WTC11 (cell line): ENCODE data around the gene LSM2. TPM values are rescaled to one million over a fixed set of nuclear protein-coding genes. Genes with fewer than 3 reads are reported as not detected.

ENCODE experiments used
- ATF3 ChIP-seq: sonication (generic); formaldehyde crosslinking; conservative IDR thresholded peaks from 2 replicates; pipeline ENCODE4 v1.8.1; 2022; ENCODE audit warnings: mild to moderate bottlenecking, missing genetic modification reagents
- E2F4 ChIP-seq: sonication (generic); formaldehyde crosslinking; IDR thresholded peaks from 2 replicates; pipeline ENCODE4 v1.8.1; 2022; ENCODE audit warnings: low read depth, mild to moderate bottlenecking, moderate library complexity, missing genetic modification reagents, borderline replicate concordance
- GABPB1 ChIP-seq: sonication (generic); formaldehyde crosslinking; IDR thresholded peaks from 2 replicates; pipeline ENCODE4 v1.8.1; 2023; ENCODE audit warnings: mild to moderate bottlenecking, missing genetic modification reagents
- IRF1 ChIP-seq: sonication (generic); formaldehyde crosslinking; IDR thresholded peaks from 2 replicates; pipeline ENCODE4 v1.8.0; 2023; ENCODE audit warnings: missing genetic modification reagents
- IRF2 ChIP-seq: sonication (generic); formaldehyde crosslinking; IDR thresholded peaks from 2 replicates; pipeline ENCODE4 v1.8.0; 2022; ENCODE audit warnings: low read depth, missing genetic modification reagents, borderline replicate concordance
- NR1H2 ChIP-seq: sonication (generic); formaldehyde crosslinking; IDR thresholded peaks from 2 replicates; pipeline ENCODE4 v1.9.0; 2021; ENCODE audit warnings: mild to moderate bottlenecking, moderate library complexity, missing genetic modification reagents
- NR2C2 ChIP-seq: sonication (generic); formaldehyde crosslinking; IDR thresholded peaks from 2 replicates; pipeline ENCODE4 v1.8.0; 2022; ENCODE audit warnings: mild to moderate bottlenecking, missing genetic modification reagents
- SP1 ChIP-seq: sonication (generic); formaldehyde crosslinking; conservative IDR thresholded peaks from 2 replicates; pipeline ENCODE4 v1.8.1; 2022; ENCODE audit warnings: missing genetic modification reagents
- TP53 ChIP-seq: sonication (generic); formaldehyde crosslinking; IDR thresholded peaks from 2 replicates; pipeline ENCODE4 v1.8.1; 2023; ENCODE audit warnings: mild to moderate bottlenecking, missing genetic modification reagents
- ZNF121 ChIP-seq: sonication (generic); formaldehyde crosslinking; IDR thresholded peaks from 2 replicates; pipeline ENCODE4 v1.8.0; 2023; ENCODE audit warnings: missing genetic modification reagents
- ZNF219 ChIP-seq: sonication (generic); formaldehyde crosslinking; IDR thresholded peaks from 2 replicates; pipeline ENCODE4 v1.8.0; 2023; ENCODE audit warnings: missing genetic modification reagents, mild to moderate bottlenecking, borderline replicate concordance
- ZNF263 ChIP-seq: sonication (generic); formaldehyde crosslinking; IDR thresholded peaks from 2 replicates; pipeline ENCODE4 v1.8.1; 2022; ENCODE audit warnings: low read depth, mild to moderate bottlenecking, moderate library complexity, missing genetic modification reagents
- ZNF416 ChIP-seq: fragments of 250-450 bp; sonication (Bioruptor Pico); IDR thresholded peaks from 2 replicates; pipeline ENCODE4 v1.9.0; 2021; ENCODE audit warnings: mild to moderate bottlenecking, inconsistent platforms
- ZNF512 ChIP-seq: sonication (generic); formaldehyde crosslinking; IDR thresholded peaks from 2 replicates; pipeline ENCODE4 v1.8.1; 2022; ENCODE audit warnings: missing genetic modification reagents, borderline replicate concordance
- total RNA-seq: library from RNA; stranded (reverse); gene quantifications from 3 replicates; pipeline ENCODE4 v1.2.3, GENCODE V29; 2021
- TF ChIP-seq, protein P1 (sequence below): fragments of 250-450 bp; sonication (Bioruptor Pico); IDR thresholded peaks from 2 replicates; pipeline ENCODE4 v1.9.0; 2021; ENCODE audit warnings: mild to moderate bottlenecking, borderline replicate concordance
- TF ChIP-seq, protein P2 (sequence below): sonication (generic); formaldehyde crosslinking; IDR thresholded peaks from 2 replicates; pipeline ENCODE4 v1.8.1; 2023; ENCODE audit warnings: mild to moderate bottlenecking, missing genetic modification reagents
- TF ChIP-seq, protein P3 (sequence below): sonication (generic); formaldehyde crosslinking; IDR thresholded peaks from 2 replicates; pipeline ENCODE4 v1.8.1; 2023; ENCODE audit warnings: mild to moderate bottlenecking, moderate library complexity, missing genetic modification reagents

Gene LSM2
- total RNA-seq, 1 experiment from 2014 or later: 104 TPM

DNA sequence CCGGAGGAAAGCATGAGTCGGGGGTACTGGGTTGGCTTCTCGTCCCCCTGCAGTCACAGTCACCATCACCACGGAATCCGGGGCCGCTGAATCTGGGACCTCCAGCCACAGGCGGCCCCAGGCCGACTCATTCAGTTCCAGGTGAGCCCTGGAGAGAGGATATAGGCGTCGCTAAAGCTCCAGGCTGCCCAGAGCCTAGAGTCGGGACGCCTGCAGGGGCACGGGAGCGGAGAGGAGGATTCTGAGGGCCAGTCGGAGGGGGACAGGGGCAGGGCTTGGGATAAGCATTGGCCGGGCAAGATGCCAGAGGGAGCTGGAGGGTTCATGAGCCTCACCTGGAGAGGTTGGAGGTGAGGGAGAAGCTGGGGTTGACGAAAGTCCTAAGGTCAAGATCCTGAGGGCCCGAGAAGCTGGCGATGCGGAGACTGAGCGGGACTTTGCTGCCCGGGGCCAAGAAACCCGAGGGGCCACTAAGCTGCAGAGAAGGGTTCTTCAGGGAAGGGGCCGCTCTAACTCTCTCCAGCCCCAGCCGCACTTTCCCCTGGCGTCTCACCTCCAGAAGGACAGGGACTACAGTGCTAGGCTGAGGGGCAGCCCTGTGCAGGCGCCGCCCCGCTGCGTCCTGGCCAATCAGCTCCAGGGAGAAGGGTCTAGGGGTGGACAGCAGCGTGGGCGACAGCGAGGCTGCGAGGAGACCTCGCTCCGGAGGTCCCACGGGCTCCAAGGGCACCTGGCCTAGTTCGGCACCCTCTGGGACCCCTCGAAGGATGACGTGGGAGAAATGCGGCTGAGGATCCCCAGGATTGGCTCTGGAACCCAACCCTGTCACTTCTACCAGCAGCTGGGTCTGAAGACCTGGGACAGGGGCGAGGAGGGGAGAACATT, 40.6 kb downstream of the LSM2 start (continued):
- TF ChIP-seq IRF1 (no peak), IRF2 (CRISPR knock-in tag) (no peak), ATF3 (CRISPR knock-in tag) (no peak), ZNF263 (no peak), ZNF219 (no peak), ZNF512 (CRISPR knock-in tag) (no peak), NR1H2 (CRISPR knock-in tag) (no peak), ZNF121 (CRISPR knock-in tag) (peak; percentile 68; the same call in 1 of the 2 replicates), SP1 (0 out of 2 replicates have a peak, but pooled peaks have one; percentile 31), ZNF416 (no peak), TP53 (CRISPR knock-in tag) (no peak), E2F4 (CRISPR knock-in tag) (no peak), NR2C2 (no peak), GABPB1 (CRISPR knock-in tag) (peak; percentile 19; the same call in 1 of the 2 replicates)
- TF ChIP-seq, protein P1, sequence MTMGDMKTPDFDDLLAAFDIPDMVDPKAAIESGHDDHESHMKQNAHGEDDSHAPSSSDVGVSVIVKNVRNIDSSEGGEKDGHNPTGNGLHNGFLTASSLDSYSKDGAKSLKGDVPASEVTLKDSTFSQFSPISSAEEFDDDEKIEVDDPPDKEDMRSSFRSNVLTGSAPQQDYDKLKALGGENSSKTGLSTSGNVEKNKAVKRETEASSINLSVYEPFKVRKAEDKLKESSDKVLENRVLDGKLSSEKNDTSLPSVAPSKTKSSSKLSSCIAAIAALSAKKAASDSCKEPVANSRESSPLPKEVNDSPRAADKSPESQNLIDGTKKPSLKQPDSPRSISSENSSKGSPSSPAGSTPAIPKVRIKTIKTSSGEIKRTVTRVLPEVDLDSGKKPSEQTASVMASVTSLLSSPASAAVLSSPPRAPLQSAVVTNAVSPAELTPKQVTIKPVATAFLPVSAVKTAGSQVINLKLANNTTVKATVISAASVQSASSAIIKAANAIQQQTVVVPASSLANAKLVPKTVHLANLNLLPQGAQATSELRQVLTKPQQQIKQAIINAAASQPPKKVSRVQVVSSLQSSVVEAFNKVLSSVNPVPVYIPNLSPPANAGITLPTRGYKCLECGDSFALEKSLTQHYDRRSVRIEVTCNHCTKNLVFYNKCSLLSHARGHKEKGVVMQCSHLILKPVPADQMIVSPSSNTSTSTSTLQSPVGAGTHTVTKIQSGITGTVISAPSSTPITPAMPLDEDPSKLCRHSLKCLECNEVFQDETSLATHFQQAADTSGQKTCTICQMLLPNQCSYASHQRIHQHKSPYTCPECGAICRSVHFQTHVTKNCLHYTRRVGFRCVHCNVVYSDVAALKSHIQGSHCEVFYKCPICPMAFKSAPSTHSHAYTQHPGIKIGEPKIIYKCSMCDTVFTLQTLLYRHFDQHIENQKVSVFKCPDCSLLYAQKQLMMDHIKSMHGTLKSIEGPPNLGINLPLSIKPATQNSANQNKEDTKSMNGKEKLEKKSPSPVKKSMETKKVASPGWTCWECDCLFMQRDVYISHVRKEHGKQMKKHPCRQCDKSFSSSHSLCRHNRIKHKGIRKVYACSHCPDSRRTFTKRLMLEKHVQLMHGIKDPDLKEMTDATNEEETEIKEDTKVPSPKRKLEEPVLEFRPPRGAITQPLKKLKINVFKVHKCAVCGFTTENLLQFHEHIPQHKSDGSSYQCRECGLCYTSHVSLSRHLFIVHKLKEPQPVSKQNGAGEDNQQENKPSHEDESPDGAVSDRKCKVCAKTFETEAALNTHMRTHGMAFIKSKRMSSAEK (CRISPR knock-in tag): no peak
- TF ChIP-seq, protein P2, sequence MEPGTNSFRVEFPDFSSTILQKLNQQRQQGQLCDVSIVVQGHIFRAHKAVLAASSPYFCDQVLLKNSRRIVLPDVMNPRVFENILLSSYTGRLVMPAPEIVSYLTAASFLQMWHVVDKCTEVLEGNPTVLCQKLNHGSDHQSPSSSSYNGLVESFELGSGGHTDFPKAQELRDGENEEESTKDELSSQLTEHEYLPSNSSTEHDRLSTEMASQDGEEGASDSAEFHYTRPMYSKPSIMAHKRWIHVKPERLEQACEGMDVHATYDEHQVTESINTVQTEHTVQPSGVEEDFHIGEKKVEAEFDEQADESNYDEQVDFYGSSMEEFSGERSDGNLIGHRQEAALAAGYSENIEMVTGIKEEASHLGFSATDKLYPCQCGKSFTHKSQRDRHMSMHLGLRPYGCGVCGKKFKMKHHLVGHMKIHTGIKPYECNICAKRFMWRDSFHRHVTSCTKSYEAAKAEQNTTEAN: no peak
- TF ChIP-seq, protein P3, sequence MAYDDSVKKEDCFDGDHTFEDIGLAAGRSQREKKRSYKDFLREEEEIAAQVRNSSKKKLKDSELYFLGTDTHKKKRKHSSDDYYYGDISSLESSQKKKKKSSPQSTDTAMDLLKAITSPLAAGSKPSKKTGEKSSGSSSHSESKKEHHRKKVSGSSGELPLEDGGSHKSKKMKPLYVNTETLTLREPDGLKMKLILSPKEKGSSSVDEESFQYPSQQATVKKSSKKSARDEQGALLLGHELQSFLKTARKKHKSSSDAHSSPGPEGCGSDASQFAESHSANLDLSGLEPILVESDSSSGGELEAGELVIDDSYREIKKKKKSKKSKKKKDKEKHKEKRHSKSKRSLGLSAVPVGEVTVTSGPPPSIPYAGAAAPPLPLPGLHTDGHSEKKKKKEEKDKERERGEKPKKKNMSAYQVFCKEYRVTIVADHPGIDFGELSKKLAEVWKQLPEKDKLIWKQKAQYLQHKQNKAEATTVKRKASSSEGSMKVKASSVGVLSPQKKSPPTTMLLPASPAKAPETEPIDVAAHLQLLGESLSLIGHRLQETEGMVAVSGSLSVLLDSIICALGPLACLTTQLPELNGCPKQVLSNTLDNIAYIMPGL (CRISPR knock-in tag): no peak
